Right lobe of liver (tissue), 4 donors: ENCODE data around the gene MYO15A.

Experiments
- CTCF ChIP-seq, 4 donors: fragments of 200-600 bp in 3 of 4; fragments of 450-650 bp in 1 of 4; IDR thresholded peaks; one replicate each; pipeline versions ENCODE4 v1.5.1 to v1.8.0; 2016 to 2022; ENCODE audit warnings: antibody characterized with exemption in 4 of 4, mild to moderate bottlenecking in 2 of 4
- POLR2A ChIP-seq: fragments of 450-650 bp; IDR thresholded peaks from one replicate; pipeline ENCODE4 v1.6.1; 2017; ENCODE audit warnings: antibody characterized with exemption, mild to moderate bottlenecking
- donor health status: DM: no; HTN: no; CAD: no.
- donor health status: DM: no; HTN: no; CAD: no.
- donor health status: DM: no; HTN: yes; CAD: no.

- no peak for TF ChIP-seq CTCF (IDR thresholded peaks at IDR 0.05)
- TF ChIP-seq POLR2A, result no peak
Measured at GRCh38 chr17:18224387-18225120, 116.0 kb downstream of the MYO15A start.
